Astrocyte of the hippocampus (primary cell): ENCODE results near the gene WDR7.

Experiments used
- DNase-seq: peaks from one replicate; pipeline ENCODE4 v3.0.0; 2011; ENCODE audit warnings: low read depth, low spot score

The WDR7 gene

GRCh38 chr18:56722518-56722917 is 71.4 kb downstream of the WDR7 start:
- DNase-seq: no peak

GRCh38 chr18:56723068-56723467 is 71.9 kb downstream of the WDR7 start:
- DNase-seq: no peak

- no peak for DNase-seq
These were observed 72.5 kb downstream of the WDR7 start for GRCh38 chr18:56723706-56724105.

- no peak for DNase-seq
These were observed 75.7 kb downstream of the WDR7 start for GRCh38 chr18:56726906-56727305.

- DNase-seq: no peak
These were observed 76.2 kb downstream of the WDR7 start for GRCh38 chr18:56727399-56727798.

GRCh38 chr18:56728741-56729140 is 77.6 kb downstream of the WDR7 start:
- no peak for DNase-seq

- no peak for DNase-seq
These were observed 87.0 kb downstream of the WDR7 start for GRCh38 chr18:56738184-56738583.

- no peak for DNase-seq
These were observed 88.6 kb downstream of the WDR7 start for GRCh38 chr18:56739731-56740130.

GRCh38 chr18:56740645-56741044 is 89.5 kb downstream of the WDR7 start:
- peak; percentile 7 for DNase-seq

GRCh38 chr18:56741685-56742084 is 90.5 kb downstream of the WDR7 start:
- no peak for DNase-seq

- DNase-seq: no peak
These were observed 92.0 kb downstream of the WDR7 start for GRCh38 chr18:56743115-56743514.

GRCh38 chr18:56747032-56747658 is 96.0 kb downstream of the WDR7 start:
- DNase-seq: no peak

- DNase-seq: no peak
These were observed 96.7 kb downstream of the WDR7 start for GRCh38 chr18:56747857-56748256.

- DNase-seq: peak; percentile 58
These were observed 97.6 kb downstream of the WDR7 start for GRCh38 chr18:56748698-56749268.

GRCh38 chr18:56756966-56757365 is 105.8 kb downstream of the WDR7 start:
- no peak for DNase-seq

- DNase-seq: no peak
These were observed 118.9 kb downstream of the WDR7 start for GRCh38 chr18:56770097-56770496.

- no peak for DNase-seq
These were observed 119.7 kb downstream of the WDR7 start for GRCh38 chr18:56770873-56771272.

- no peak for DNase-seq
These were observed 124.5 kb downstream of the WDR7 start for GRCh38 chr18:56775701-56776100.

GRCh38 chr18:56787390-56787789 is 136.2 kb downstream of the WDR7 start:
- DNase-seq: no peak

GRCh38 chr18:56789004-56789888 is 138.1 kb downstream of the WDR7 start:
- peak; percentile 7 for DNase-seq

- DNase-seq: no peak
These were observed 138.7 kb downstream of the WDR7 start for GRCh38 chr18:56789889-56790180.

GRCh38 chr18:56795381-56795780 is 144.2 kb downstream of the WDR7 start:
- DNase-seq: peak; percentile 3

- no peak for DNase-seq
These were observed 148.6 kb downstream of the WDR7 start for GRCh38 chr18:56799756-56800155.
